NAMALWA (cell line): ENCODE measurements around the gene FAM20C.

ENCODE experiments used
- DNase-seq: peaks from one replicate; pipeline ENCODE4 v3.0.0-alpha.2; 2015; ENCODE audit warnings: low spot score

FAM20C gene

GRCh38 chr7:259751-260405 is 67.5 kb downstream of the FAM20C start:
- no peak for DNase-seq

- no peak for DNase-seq
These were observed 68.3 kb downstream of the FAM20C start for GRCh38 chr7:260441-261281.

DNA sequence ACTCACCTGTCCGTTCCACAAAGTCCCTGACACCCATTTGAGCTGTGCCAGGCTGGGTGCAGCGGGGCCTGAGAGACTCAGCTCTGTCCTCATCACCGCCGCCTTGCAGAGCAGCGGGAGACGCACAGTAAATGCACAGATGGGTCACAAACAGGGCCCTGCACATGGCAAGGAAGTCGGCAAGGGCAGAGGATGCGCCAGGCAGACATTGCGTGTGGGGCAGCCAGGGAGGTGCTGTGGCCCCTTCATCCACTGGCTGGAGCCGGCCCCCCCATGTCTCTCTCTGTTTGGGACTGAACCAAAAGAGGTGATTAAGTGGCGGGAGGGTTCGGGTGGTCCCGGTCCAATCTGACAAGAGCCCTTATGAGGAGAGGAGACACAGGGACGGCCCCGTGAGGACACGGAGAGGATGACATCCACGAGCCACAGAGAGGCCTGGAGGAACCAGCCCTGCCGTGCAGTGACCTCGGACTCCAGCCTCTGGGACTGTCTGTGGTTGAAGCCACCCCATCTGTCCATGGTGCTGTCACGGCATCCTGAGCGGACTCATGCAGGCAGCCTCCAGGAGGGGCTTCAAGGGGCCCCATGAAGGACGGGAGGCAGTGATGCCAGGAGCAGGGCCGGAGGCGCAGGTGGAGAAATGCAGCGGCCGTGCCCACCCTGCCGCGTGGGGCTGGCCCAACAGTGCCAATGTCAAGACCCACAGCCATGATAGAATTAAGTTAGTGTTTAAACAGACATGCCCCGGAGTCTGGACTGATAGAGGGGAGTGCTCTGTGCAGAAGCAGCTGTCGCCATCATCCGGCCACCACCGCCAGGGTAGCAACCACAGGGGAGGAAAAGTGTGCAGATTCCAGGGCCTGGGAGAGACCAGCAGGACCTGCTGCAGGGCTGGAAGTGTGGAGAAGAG is 69.2 kb downstream of the FAM20C start:
- no peak for DNase-seq

- DNase-seq, result no peak
These were observed 69.8 kb downstream of the FAM20C start for GRCh38 chr7:262251-262572.

GRCh38 chr7:262631-263311 is 70.4 kb downstream of the FAM20C start:
- peak; percentile 75 for DNase-seq

DNA sequence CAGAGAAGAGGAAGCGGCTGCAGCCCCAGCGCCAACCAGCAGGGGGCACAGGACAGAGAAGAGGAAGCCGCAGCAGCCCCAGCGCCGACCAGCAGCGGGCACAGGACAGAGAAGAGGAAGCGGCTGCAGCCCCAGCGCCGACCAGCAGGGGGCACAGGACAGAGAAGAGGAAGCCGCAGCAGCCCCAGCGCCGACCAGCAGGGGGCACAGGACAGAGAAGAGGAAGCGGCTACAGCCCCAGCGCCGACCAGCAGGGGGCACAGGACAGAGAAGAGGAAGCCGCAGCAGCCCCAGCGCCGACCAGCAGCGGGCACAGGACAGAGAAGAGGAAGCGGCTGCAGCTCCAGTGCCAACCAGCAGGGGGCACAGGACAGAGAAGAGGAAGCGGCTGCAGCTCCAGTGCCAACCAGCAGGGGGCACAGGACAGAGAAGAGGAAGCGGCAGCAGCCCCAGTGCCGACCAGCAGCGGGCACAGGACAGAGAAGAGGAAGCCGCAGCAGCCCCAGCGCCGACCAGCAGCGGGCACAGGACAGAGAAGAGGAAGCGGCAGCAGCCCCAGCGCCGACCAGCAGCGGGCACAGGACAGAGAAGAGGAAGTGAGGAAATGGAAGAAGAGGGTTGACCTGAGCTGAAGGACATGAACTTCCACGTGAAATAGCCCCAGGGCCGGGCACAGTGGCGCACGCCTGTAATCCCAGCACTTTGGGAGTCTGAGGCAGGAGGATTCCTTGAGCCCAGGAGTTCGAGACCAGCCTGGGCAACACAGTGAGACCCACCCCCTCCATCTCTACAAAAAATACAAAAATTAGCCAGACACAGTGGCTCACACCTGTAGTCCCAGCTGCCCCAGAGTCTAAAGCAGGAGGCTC is 71.3 kb downstream of the FAM20C start:
- peak; percentile 69 for DNase-seq

DNA sequence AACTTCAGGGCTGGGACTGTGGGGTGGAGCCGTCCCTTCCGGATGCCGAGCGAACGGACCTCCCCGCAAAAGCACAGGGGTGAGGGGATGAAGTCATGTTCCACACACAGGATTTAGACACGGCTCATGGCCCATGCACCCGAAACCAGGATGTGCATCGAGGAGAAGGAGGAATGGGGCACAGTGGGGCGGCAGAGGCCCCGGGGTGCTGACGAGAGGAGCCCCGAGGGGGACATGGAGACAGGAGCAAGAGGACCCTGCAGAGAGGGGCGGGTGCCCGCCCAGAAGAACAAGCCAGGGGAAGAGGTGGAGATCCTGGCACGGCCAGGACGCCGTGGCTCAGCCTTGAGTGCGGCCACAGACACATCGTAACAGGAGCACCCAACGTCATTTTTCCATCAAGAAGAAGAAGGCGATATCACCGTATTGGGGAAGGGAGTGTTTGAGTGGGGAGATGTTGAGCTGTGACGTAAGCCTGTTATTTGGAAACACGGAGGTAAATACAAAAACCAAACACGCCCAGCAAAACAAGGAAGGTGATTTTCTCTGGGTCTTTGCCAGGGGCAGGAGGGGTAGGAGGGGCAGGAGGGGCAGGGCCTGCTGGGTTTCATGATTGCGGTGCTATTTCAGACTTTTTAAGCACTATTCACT is 72.3 kb downstream of the FAM20C start:
- no peak for DNase-seq

DNA sequence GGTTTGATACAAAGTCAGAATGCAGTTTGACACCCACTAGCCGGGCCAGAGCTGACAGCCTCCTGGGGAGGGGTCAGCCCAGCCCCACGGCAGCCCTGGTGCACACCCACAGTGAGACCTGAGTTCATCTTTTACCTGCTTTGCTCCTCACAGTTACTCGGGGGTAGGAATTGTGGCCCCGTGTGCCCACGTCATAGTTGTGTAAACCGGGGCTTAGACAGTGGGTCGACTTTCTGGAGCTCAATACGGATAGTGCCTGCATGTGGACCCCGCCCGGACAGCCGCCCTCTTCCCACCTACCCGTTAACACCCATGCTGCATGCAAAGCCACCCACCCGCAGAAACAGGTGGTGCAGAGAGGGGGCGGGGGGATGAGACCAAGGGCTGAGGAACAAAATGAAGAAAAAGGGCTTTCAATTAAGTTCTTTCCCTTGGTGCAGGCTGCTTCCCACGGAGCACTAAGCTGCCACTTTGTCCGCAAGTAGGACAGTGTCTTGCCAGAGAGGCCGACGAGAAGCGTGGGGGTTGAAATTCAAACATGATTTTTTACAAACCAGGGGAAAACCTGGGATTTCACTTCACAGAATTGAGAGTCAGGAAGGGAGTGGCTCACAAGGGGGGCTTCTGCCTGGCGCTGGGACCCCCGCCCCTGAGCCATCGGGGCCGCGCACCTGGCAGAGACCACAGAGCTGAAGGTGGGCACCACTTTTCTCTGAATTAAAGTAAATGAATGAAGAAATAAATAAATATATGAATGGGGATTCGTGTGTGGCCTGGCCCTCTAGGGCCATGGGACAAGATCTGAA is 73.0 kb downstream of the FAM20C start:
- DNase-seq, result no peak

GRCh38 chr7:265998-266850 is 73.9 kb downstream of the FAM20C start:
- DNase-seq, result no peak

DNA sequence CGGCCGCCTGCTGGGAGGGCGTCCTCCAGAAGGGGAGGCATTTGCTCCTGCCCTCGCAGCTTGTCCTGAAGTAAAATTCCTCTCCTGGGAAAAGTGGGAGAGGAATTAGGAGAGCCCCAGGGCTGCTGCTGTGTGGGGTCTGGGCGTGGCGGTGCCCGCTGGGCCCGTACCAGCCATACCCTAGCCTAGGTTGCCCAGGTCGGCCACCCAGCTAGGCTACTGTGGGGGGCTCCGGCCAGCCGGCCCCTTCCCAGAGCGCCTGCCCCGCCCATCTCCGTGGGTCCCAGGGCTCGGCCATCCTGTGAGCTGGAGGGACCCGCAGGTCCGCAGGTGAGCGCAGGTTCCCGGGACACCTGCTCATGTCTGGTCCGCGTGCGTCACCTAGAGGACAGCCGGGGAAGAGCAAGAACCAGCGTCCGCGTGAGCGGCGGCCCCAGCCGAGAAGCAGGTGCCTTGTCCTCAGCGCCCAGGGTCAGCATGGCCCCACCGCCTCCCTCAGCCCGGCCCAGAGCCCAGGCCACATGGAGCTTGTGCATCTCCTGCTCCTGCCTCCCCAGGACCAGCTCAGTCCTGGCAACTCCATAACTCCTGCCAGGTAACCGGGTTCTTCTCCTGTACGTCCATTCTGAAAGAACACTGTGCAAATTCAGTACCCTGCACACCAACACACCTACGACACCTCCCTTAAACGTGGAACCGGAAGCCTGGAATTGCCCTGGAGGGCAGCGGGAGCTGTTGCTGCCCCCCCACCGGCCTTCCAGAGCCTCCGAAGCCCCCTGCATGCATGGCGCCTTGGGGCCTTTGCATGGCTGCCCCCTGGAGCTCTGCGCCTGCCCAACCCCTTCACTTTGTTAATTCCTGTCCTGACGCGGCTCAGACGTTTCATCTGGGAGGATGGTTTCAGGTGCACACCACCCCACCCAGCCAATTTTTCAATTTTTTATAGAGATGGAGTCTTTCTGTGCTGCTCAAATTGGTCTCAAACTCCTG is 74.8 kb downstream of the FAM20C start:
- DNase-seq, result no peak

DNA sequence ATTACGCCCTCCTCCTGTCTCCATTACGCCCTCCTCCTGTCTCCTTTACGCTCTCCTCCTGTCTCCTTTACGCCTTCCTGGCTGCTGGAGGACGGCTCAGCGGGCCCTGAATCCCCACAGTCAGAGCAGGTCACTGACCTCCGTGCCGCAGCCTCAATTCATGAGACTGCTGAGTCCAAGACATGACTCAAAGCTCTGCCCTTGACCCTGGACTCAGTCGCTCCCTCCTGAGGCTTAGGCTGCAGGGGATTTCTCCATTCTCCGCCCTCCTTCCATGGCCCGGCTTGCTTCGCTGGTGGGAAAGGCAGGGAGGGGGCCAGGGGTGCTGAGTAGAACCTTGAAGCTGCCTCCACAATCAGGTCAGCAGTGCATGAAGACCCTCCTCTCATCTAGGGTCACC is 76.6 kb downstream of the FAM20C start:
- no peak for DNase-seq

DNA sequence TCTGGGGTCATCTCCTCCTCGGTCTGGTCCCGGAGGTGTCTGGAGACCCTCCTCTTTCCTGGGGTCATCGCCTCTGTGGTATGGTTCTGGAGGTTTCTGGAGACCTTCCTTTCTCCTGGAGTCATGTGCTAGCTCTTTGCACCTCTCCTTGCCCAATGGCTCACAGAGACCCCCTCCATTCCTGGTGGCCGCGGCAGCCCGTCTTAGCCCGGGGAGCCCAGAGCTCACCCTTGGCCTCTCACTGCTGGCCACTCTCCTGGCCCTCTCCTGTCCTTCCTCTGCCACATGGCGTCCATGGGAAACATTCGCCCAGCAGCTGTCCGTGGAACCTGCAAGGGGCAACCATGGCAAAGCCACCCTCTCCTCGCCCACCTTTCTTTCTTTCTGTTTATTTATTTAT is 77.3 kb downstream of the FAM20C start:
- no peak for DNase-seq

GRCh38 chr7:270351-270983 is 78.1 kb downstream of the FAM20C start:
- no peak for DNase-seq

GRCh38 chr7:271266-272107 is 79.1 kb downstream of the FAM20C start:
- DNase-seq, result no peak

GRCh38 chr7:272108-272615 is 79.8 kb downstream of the FAM20C start:
- no peak for DNase-seq

DNA sequence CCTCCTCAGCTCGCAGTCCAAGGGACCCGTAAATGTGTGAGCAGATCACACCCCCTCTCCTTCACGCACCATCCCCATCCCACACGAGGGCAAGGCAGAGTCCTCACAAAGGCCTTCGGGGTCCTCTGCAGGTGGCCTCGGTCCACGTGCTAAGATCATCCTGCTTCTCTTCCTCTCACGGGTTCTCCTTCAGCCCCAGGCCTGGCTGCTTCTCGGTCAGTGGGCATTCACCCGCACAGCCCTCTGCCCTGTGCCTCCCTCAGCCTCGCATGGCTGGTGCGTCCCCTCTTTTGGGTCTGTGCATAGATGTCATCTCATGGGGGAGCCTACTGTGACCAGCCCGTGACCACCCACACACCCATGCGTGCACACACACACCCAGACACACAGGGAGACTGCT is 80.3 kb downstream of the FAM20C start:
- DNase-seq, result no peak
